Myocyte (in vitro differentiated cells): ENCODE measurements around the gene CD163L1. TPM values are rescaled to one million over a fixed set of nuclear protein-coding genes. Genes with fewer than 3 reads are reported as not detected.
A peak's percentile ranks its signal among the peaks of the same experiment; 100 is the strongest.
"Not testable (repeated sequence)": the region's sequence is repeated elsewhere in the genome, so short reads cannot be mapped to it uniquely, and the experiment has no call there.

Experiments
- DNase-seq: peaks from one replicate; pipeline ENCODE4 v3.0.0-alpha.2; 2012; ENCODE audit warnings: low read depth
- polyA plus RNA-seq: library from polyadenylated mRNA; unstranded; fragments of >200 nt; gene quantifications from one replicate; pipeline ENCODE4 v1.2.1, GENCODE V29; 2012; ENCODE audit warnings: missing spikeins
- total RNA-seq: library from RNA; depleted of rRNA; stranded (reverse); fragments of >200 nt; gene quantifications from 2 replicates; pipeline ENCODE4 v1.2.3, GENCODE V29; 2014

The CD163L1 gene
- 5.7 and 11.2 TPM in 2 replicates for total RNA-seq
- 2.8 TPM for polyA plus RNA-seq

DNA sequence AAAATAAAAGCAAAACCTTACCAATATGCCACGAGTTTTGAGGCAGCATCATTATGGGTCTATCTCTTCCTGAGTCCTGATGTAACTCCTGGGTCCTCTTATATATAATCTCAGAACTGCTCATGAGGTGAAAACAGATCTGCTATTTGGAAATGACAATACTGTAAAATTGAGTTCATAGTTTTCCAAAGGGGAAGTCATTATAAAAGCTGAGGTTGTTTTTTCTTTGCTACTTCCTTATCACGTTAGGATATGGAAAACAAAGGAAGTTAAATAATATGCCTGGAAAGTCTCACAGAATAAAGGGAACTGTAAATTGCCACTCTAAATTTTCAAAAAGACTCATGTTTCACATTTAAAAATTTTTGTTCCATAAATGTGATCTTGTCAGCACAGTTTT lies at the start of gene CD163L1:
Gene CD163L1, minus strand, starts transcription at position 78 of the 400 bp plus-strand sequence. Its CDS starts 26 bp downstream, at position 52.
- DNase-seq: no peak

DNA sequence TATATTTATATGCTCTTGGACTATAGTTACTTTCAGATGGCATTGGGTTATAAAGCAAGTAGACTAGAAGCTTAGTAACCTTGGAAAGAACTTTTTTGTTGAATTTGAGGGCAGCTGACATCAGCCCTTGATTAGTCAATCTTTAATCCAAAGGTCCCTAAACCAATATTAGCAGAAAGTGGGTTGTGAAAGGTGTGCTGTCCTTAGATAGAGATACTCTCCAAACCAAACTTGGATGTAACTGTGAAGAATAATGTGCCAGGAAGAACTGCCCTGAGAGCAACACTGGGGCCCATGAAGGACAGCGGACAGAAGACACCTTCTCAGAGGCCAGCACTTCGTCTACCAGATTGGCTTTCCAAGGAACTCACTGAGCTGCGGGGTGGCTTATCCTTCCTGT lies 49.1 kb upstream of the CD163L1 start:
- no peak for DNase-seq

DNA sequence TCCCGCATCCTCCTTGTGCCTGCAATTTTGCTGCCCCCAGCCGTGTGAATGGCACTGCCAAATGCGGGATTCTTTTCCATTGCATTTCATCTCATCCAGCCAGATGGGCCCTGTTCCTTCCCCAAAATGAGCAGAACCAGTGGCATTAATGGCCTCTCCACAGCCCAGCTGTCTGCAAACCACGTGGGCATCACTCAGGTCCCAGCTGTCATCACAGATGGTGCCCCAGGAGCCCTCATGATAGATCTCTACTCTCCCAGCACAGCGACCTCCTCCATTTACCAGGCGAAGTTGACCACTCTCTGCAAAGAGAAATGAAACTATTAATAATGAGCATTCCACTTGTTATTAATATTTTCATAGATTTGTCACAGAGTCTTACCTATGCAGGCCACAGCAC lies 42.6 kb upstream of the CD163L1 start:
- DNase-seq: peak; percentile 67

DNA sequence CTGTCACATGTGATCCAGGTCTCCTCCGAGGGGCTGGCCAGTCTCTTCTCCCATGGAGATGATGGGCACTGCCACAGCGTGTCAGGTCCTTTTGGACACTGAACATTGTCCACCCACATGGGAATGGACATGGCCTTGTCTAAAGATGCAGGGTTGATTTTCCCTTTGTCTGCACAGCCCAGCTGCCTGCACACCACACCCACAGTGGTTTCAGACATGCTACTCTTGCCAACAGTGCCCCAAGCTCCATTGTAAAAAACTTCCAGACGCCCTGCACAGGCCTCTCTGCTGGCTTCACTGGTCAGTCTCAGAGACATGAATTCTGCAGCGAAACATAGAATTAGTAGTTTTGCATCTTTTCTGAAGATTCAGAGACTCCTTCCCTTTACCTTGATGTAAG lies 41.1 kb upstream of the CD163L1 start:
- peak; percentile 70 for DNase-seq

DNA sequence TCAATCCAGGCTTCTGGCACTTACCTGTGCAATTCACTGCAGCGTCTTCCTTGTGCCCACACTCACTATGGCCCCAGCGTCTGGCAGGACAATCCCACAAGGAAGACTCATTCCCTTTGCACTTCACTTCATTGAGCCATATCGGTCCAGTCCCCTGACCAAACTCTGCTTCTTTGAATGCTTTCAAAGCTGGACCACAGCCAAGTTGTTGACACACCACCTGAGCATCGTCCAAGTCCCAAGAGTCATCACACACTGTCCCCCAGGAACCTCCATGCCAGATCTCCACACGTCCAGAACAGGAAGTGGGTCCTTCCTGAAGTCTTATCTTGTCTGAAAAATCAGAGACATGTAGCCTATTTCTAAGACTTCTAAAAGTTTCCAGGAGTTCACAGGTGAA lies 39.4 kb upstream of the CD163L1 start:
- no peak for DNase-seq

DNA sequence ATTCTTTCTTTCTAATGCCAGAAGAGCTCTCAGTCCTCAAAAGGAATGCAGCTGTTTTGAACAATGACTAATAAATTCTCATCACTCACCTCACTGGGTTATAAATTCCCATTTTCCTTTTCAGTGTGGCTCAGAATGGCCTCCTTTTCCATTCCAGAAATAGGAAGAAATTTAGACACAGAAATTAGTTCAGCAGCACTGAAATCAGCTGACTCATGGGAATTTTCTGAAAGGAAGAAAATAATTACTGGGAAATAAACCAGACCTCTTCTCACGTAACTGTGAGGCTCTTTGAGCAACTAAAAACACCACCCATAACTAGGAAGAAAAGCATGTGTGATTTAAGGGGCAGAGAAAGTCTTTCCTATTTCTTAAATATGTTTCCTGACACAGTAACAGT lies 35.8 kb upstream of the CD163L1 start:
- DNase-seq: peak; percentile 28

DNA sequence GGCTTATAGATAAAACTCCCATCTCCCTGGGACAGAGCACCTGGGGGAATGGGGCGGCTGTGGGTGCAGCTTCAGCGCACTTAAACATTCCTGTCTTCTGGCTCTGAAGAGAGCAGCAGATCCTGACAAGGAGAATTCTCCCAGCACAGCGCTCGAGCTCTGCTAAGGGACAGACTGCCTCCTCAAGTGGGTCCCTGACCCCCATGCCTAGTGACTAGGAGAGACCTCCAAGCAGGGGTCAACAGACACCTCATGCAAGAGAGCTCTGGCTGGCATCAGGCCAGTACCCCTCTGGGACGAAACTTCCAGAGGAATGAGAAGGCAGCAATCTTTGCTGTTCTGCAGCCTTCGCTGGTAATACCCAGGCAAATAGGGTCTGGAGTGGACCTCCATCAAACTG lies 28.1 kb upstream of the CD163L1 start:
- no peak for DNase-seq

DNA sequence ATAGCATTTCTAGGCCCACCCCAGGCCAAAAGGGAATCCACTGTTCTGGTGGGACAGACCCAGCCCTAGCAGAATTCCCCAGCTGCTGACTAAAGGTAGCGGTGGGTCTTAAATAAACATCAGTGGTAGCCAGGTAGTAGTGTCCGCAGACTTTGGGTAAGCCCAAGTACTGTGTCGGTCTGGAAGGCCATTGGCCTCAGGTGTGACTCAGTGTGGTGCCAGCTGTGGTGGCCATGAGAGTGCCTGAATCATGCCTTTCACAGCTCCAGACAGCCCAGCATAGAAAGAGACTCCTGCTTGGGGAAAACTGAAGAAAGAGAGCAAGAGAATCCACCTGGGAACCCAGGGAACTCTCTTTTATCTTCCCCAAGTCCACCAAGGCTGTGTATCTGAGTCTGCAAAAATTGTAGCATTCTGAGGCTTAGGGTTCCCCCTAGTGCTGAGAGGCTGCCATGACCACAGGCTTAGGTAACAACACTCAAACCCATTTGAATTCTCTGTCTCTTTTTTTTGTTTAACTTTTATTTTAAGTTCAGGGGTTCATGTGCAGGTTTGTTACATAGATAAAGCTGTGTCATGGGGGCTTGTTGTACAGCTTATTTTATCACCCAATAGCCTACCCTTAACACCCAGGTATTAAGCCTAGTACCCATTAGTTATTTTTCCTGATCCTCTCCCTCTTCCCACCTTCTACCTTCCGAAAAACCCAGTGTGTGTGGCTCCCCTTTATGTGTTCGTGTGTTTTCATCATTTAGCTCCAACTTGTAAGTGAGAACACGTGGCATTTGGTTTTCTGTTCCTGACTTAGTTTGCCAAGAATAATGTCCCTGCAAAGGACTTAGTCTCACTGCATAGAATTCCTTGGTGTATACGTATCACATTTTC lies 16.7 kb upstream of the CD163L1 start:
- peak; percentile 56 for DNase-seq

DNA sequence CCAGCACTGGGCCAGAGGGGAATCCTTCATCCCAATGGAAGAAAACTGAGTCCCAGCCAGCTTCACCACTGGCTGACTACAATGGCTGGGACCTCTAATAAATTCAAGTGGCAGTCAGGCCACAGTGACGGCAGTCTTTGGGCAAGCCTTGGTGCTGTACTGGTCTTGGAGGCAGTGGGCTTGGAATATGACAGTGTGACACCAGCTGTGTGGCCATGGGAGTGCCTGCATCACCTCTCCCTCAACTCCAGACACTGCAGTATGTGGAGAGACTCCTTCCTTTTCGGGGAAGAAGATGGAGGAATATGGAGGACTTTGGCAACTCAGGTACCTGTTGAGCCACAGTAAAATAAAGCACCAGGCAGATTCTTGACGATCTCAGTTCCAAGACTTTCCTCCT lies 16.0 kb upstream of the CD163L1 start:
- no peak for DNase-seq

DNA sequence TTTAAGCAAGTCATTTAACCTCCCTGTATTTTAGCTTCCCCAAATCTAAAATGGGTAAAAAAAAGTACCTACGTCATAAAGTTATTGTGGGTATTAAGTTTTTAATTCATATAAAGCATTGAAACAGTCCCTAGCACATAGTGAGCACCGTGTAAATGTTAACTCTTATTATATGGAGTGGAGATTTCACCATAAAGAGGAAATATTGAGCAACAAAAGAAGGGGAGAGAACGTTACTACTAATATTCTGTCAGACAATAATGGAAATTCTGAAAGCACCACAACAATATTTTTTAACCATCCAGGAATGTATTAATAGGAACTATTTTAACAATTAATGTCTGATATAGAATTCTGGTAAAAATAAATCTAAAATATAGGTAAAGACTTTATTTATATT lies 7.8 kb upstream of the CD163L1 start:
- DNase-seq: no peak

DNA sequence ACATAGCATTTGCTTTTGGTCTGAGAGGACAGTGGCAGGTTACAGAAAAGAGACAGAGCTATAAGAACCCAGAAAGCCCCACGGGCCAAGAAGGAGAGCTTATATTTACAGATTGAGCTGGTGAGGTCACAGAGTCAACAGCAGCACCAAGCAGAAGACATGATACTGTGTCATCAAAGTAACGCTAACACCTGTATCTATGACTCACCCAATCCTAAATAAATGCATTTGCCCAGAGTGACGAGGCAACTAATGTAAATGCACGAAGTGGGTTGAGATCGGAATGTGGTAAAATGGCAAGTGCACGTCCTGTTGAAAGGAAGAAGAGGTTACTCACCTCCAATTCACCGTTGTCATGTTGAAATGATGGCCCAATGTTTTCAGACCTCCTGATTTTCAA lies 6.7 kb upstream of the CD163L1 start:
- DNase-seq: no peak

DNA sequence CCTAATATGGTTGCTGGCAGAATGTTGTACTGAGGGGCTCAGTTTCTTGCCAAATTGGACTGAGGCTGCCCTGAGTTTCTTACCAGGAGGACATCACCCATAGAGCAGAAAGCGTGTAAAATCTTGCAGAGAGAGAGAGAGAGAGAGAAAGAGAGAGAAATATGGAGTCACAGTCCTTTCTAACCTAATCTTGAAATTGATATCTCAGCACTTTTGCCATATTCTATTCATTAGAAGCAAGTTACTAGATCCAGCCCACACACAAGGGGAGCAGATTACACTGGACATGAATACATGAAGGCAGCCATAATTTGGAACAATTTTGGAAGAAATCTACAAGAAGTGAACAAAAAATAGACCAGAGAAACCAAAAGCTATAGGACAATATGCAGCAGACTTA lies 4.1 kb upstream of the CD163L1 start:
- DNase-seq: no peak

DNA sequence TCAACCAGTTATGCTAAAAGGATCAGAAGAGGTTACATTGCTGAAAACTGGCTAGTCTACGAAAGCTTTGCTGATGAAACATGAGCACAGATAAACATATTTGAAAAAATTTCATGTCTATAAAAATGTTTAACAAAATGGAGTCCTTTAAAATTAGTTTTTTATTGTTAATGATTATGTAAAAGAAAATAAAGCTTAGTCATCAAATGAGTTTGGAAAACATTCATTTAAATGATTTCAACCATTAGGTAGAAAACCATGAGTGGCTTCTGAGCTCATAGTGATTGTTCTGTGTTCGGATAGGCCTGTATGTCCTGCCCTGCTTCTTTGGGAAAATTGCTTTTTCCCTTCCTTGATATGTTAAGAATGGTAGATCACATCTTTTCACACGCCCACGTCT lies 584 bp upstream of the CD163L1 start:
- no peak for DNase-seq

DNA sequence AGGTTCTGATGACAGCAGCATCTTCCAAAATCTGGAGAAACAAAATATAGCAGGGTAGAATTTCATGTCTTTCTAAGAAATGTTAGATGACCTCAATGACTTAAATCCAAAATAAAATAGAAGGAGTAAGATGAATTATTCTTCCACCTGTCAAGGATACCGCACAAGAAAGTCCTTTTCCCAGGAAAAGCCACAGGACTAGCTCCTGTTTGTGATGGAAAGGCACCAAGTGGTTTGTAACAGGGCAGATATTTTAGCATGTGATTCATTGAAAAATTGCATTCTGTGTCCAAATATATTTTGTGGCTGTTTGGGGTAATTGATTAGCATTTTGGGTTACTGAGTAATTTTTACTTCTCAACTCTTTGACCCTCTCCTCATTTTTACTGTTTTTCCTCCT lies 2.7 kb downstream of the CD163L1 start:
- DNase-seq: peak; percentile 28

DNA sequence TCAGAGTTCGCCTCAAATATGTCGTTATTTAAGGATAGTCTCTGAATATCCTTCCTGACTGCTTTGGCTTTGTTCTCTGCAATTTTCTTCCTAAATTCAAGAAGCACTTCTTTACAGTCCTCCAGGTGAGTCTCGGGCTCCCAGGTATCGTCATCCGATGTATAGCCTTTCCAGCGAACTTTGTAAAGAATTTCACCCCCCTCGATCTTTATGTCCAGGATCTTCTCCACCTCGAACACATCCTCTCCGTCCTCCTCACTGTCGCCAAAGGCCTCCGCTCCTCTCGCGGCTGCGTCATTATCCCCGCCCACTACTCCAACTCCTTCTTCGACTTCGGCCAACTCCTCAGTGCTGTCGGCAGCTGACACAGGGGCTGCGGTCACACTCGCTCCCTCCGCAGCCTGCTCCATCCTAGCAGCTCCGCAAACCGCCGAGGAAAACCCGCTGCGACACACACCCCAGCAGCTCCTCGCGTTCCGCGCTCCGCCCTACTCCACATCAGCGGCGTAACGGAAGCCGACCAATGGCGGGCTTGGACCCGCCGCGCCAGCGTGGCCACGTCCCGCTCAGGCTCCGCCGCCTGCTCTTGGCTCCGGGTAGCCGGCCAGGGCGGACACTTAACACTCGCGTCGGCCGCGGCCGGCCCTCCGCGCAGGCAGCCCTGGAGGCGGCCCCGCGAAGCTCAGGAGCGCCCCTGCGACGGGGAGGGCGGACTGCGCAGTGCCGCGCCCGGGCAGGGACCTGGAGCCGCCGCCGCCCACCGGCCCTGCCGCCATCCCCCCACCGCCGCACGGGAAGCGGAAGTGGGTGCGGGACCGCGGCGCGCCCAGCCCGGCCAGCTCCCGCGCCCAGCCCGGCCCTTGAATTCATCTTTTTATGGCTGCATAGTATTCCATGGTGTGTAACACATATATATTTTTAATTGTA lies 4.1 kb downstream of the CD163L1 start:
- DNase-seq: no peak

DNA sequence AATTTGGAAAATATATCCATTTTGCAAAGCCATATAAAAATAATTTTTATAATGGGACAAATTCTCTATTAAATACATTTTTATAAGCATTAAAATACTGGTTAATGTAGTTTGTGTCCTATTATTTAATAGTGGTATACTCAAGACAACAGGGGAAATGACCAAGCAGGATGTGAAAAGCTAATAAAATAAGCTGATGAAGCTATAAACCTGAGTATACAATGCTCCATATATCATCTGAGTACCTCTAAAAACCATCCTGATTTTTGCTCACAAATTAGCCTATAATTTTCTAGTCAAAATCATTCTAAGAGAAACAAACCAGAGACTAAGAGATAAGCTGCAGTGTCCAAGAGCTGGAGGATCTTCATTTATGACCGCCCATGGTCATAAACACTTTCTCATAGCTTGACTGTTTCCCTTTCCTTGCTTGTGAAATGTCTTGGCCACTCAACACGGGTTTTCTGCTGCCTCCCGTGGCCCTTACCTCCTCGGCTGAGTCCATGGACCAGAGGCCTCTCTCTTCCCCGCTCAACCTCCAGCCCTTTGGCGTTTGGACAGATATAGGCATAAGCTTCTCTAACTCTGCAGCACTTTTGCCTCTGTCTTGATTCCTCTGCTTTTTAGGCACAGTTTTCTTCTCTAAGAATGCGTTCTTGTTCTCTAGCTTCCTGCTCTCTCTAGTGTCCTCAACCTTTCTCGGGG lies 5.5 kb downstream of the CD163L1 start:
- DNase-seq: not testable (repeated sequence)

DNA sequence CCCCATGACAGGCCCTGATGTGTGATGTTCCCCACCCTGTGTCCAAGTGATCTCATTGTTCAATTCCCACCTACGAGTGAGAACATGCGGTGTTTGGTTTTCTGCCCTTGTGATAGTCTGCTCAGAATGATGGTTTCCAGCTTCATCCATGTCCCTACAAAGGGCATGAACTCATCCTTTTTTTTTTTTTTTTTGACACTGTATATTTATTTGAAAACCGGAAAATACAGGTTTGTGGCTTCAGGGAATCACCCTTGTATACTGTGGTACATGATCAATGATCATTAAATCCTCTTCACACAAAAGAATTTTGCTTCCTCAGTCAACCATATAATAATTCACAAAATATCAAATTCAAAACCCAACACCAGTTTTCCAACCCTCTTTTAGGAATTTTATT lies 6.5 kb downstream of the CD163L1 start:
- not testable (repeated sequence) for DNase-seq

DNA sequence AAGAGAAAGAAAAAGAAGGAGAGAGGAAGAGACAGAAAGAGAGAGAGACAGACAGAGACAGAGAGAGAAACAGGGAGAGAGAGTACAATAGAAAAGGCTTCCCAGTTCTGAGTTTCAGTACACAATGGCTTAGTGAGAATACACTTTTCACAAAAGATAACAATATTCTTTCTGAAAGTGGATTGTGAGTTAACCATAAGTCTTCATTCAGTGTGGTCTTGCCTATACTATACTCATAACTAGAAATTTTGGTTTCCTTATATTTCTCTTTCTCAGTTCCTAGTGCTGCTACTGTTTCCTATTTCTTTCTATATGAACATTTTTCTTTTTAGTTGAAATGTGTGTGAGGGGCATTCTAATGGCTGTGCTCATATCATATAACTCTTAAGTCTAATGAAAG lies 9.3 kb downstream of the CD163L1 start:
- no peak for DNase-seq

DNA sequence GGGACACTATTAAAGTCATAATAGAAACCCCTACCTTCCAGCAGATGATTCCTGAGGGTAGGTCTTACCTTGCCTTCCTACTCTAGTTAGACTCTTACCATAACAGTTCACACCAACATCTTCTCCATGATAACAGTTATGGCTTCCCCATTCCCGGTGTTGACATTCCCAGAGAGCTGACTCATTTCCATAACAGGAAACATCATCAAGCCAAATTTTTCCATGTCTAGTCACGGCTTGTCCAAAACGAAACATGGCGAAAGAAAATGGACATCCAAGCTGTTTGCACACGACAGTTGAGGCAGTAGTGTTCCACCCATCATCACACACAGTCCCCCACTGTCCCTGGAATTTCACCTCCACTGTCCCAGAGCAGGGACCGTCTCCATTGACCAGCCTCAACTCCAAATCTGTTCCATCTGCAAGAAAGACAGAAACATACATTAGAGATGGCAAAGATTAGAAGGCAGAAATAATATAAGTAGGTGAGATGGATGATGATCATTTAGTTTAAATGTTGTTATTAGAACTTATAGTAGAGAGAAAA lies 10.6 kb downstream of the CD163L1 start:
- DNase-seq: peak; percentile 67

DNA sequence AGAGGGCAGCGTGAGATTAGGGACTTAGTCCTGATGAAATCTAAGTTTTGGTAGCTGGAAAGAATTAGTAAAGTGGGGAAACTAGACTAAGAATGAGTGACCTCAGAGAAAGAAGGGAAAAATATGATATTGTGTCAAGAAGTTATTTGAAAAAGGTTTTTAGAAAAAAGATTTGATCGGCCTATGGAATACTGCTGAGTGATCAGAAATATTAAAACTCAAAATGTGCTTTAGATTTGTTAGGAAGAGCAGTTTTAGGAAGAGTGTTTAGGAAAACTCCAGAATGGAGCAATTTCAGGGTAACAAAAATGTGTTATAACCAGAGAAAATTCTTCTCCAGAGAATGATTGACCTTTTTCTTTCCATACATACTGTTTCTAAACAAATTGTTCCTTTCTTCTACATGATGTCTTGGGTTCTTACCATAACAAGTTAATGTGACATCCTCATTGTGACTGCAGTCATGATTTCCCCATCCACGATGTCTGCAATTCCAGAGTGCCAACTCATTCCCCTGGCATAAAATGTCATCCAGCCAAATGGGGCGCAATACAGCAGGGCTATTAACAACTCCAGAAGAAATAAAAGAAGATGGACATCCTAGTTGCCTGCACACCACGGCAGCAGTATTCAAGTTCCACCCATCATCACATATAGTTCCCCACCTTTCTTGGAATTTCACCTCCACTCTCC lies 11.8 kb downstream of the CD163L1 start:
- DNase-seq: peak; percentile 24

DNA sequence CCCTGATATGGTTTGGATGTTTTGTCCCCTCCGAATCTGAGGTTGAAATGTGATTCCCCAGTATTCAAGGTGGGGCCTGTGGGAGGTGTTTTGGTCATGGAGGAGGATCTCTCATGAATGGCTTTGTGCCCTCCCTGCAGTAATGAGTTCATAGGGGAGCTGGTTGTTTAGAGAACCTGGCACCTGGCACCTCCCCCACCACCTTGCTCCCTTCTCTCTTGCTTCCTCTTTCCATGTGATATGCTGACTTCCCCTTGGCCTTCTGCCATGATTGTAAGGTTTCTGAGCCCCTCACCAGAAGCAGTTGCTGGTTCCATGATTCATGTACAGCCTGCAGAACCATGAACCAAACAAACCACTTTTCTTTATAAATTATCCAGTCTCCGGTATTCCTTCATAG lies 32.6 kb downstream of the CD163L1 start:
- no peak for DNase-seq
